ENCODE results near the gene SOX6.
"Not testable (repeated sequence)": the region's sequence is repeated elsewhere in the genome, so short reads cannot be mapped to it uniquely, and the experiment has no call there.

SOX6 gene

GRCh38 chr11:15943418-15944197, 412.7 kb downstream of the SOX6 start:
- DNase-seq = no peak

GRCh38 chr11:15942936-15943335, 413.4 kb downstream of the SOX6 start:
- DNase-seq = no peak

- no peak for DNase-seq
These were observed 414.2 kb downstream of the SOX6 start for GRCh38 chr11:15942126-15942525.

- DNase-seq = no peak
These were observed 415.1 kb downstream of the SOX6 start for GRCh38 chr11:15941206-15941770.

- DNase-seq = no peak
These were observed 415.7 kb downstream of the SOX6 start for GRCh38 chr11:15940462-15941205.

- no peak for DNase-seq
These were observed 417.4 kb downstream of the SOX6 start for GRCh38 chr11:15938983-15939382.

GRCh38 chr11:15938121-15938611, 418.2 kb downstream of the SOX6 start:
- no peak for DNase-seq

- DNase-seq = no peak
These were observed 418.7 kb downstream of the SOX6 start for GRCh38 chr11:15937601-15938120.

GRCh38 chr11:15936011-15936410, 420.3 kb downstream of the SOX6 start:
- DNase-seq = no peak

GRCh38 chr11:15935373-15935772, 421.0 kb downstream of the SOX6 start:
- DNase-seq = no peak

GRCh38 chr11:15933886-15934625, 422.3 kb downstream of the SOX6 start:
- no peak for DNase-seq

GRCh38 chr11:15932417-15932816, 423.9 kb downstream of the SOX6 start:
- DNase-seq = no peak

- DNase-seq = no peak
These were observed 424.8 kb downstream of the SOX6 start for GRCh38 chr11:15931497-15931896.

- no peak for DNase-seq
These were observed 425.8 kb downstream of the SOX6 start for GRCh38 chr11:15930442-15931025.

- DNase-seq = no peak
These were observed 426.9 kb downstream of the SOX6 start for GRCh38 chr11:15929371-15929901.

- no peak for DNase-seq
These were observed 428.5 kb downstream of the SOX6 start for GRCh38 chr11:15927864-15928217.

- no peak for DNase-seq
These were observed 429.0 kb downstream of the SOX6 start for GRCh38 chr11:15927196-15927863.

GRCh38 chr11:15926071-15926470, 430.3 kb downstream of the SOX6 start:
- DNase-seq = no peak

- DNase-seq = no peak
These were observed 433.2 kb downstream of the SOX6 start for GRCh38 chr11:15923183-15923582.

GRCh38 chr11:15922745-15923144, 433.6 kb downstream of the SOX6 start:
- not testable (repeated sequence) for DNase-seq

- DNase-seq = peak; percentile 67
These were observed 435.3 kb downstream of the SOX6 start for GRCh38 chr11:15920856-15921629.
